OCI-LY3 (cell line): ENCODE measurements around the gene DYNLT3.

Source experiments
- H2AFZ ChIP-seq: fragments of 200-600, 300-600 bp; shearing (Covaris generic); 2 replicates; pipeline ENCODE4 v1.6.0; 2014; ENCODE audit warnings: antibody characterized with exemption, low read depth, low read length
- H3K27ac ChIP-seq: fragments of 200-600, 300-600 bp; sonication (generic); 2 replicates; pipeline ENCODE4 v1.5.1; 2014; ENCODE audit warnings: mild to moderate bottlenecking, low read length, moderate library complexity, mixed read lengths
- H3K27me3 ChIP-seq: fragments of 200-600, 300-600 bp; sonication (generic); 2 replicates; pipeline ENCODE4 v1.6.1; 2014; ENCODE audit warnings: low read depth, low read length, mixed read lengths
- H3K36me3 ChIP-seq: fragments of 200-600, 300-600 bp; sonication (generic); replicated peaks from 2 replicates; pipeline ENCODE3; 2014; ENCODE audit warnings: low read depth, low read length, mixed read lengths
- H3K4me1 ChIP-seq: fragments of 300-600, 200-600 bp; sonication (generic); 2 replicates; pipeline ENCODE4 v1.6.1; 2014; ENCODE audit warnings: low read length, mixed read lengths
- H3K4me2 ChIP-seq: fragments of 200-600, 300-600 bp; sonication (generic); 2 replicates; pipeline ENCODE4 v1.6.1; 2014; ENCODE audit warnings: low read length, mixed read lengths
- H3K4me3 ChIP-seq: fragments of 300-600, 200-600 bp; sonication (generic); 2 replicates; pipeline ENCODE4 v1.5.1; 2014; ENCODE audit warnings: antibody characterized with exemption, mild to moderate bottlenecking, low read length, moderate library complexity
- H3K79me2 ChIP-seq: fragments of 300-600, 200-600 bp; shearing (Covaris generic); 2 replicates; pipeline ENCODE4 v1.6.1; 2014; ENCODE audit warnings: mild to moderate bottlenecking, low read length, mixed read lengths
- H3K9ac ChIP-seq: fragments of 300-600, 200-600 bp; shearing (Covaris generic); 2 replicates; pipeline ENCODE4 v1.6.0; 2014; ENCODE audit warnings: mild to moderate bottlenecking, low read length, moderate library complexity
- H3K9me3 ChIP-seq: fragments of 200-600, 300-600 bp; shearing (Covaris generic); 2 replicates; pipeline ENCODE4 v1.6.1; 2014; ENCODE audit warnings: low read length, mixed read lengths; ENCODE audit not compliant: insufficient read depth
- H4K20me1 ChIP-seq: fragments of 200-600, 300-600 bp; sonication (generic); 2 replicates; pipeline ENCODE4 v1.6.1; 2016; ENCODE audit warnings: low read length, mixed read lengths; ENCODE audit not compliant: insufficient read depth
- EZH2phosphoT487 ChIP-seq: fragments of 200-600 bp; shearing (Covaris generic); IDR thresholded peaks from 2 replicates; pipeline ENCODE4 v1.6.1; 2018; ENCODE audit warnings: antibody characterized with exemption, mixed run types, low read depth
- TF ChIP-seq, protein P1 (sequence below): fragments of 200-600, 300-600 bp; sonication (generic); IDR thresholded peaks from 2 replicates; pipeline ENCODE4 v1.5.1; 2014; ENCODE audit warnings: antibody characterized with exemption, low read length, low read depth

The DYNLT3 gene

DNA sequence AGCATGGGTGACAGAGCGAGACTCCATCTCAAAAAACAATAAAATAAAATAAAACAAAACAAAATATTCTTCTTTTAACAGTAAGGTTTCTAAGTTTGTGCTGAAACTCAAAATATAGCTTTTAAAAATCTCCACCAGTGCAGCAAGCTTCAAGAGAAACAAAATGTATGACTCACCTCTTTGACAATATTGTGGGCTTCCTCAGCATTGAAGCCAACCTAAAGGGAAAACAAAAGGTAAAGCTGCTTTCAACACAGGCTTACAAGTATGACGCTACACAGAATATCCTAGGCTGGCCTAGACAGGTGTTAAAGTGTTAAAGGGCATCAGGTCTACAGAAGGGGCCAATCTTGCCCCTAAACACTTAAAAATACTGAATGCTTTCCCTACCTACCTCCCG is 1.2 kb downstream of the DYNLT3 start:
- H3K9ac ChIP-seq = no peak overlapping the region
- H4K20me1 ChIP-seq = no peaks in the 10 kb centered on the region
- H3K9me3 ChIP-seq = no peaks in the 10 kb centered on the region
- peaks cover 11% of the 10 kb centered on the region; the same call in 1 of the 2 replicates for H3K4me1 ChIP-seq
- no peak for TF ChIP-seq EZH2phosphoT487
- TF ChIP-seq, protein P1, sequence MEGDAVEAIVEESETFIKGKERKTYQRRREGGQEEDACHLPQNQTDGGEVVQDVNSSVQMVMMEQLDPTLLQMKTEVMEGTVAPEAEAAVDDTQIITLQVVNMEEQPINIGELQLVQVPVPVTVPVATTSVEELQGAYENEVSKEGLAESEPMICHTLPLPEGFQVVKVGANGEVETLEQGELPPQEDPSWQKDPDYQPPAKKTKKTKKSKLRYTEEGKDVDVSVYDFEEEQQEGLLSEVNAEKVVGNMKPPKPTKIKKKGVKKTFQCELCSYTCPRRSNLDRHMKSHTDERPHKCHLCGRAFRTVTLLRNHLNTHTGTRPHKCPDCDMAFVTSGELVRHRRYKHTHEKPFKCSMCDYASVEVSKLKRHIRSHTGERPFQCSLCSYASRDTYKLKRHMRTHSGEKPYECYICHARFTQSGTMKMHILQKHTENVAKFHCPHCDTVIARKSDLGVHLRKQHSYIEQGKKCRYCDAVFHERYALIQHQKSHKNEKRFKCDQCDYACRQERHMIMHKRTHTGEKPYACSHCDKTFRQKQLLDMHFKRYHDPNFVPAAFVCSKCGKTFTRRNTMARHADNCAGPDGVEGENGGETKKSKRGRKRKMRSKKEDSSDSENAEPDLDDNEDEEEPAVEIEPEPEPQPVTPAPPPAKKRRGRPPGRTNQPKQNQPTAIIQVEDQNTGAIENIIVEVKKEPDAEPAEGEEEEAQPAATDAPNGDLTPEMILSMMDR = no peak
- no peaks in the 10 kb centered on the region for H3K27me3 ChIP-seq
- peak overlapping the region; percentile 99; the same call in 1 of the 2 replicates for H3K4me3 ChIP-seq
- no peaks in the 10 kb centered on the region for H3K79me2 ChIP-seq
- no peak overlapping the region for H3K27ac ChIP-seq
- peak overlapping the region; percentile 96 for H3K4me2 ChIP-seq
- H3K36me3 ChIP-seq = no peaks in the 10 kb centered on the region
- no peak overlapping the region for H2AFZ ChIP-seq

GRCh38 chrX:37844622-37845021 is 2.7 kb downstream of the DYNLT3 start:
- Histone ChIP-seq H3K4me2 (no peak overlapping the region), H3K4me1 (peaks cover 11% of the 10 kb centered on the region; the same call in 1 of the 2 replicates), H3K79me2 (no peaks in the 10 kb centered on the region), H3K36me3 (no peaks in the 10 kb centered on the region), H3K27ac (no peak overlapping the region), H3K9ac (no peak overlapping the region), H4K20me1 (no peaks in the 10 kb centered on the region), H3K4me3 (no peak overlapping the region), H2AFZ (no peak overlapping the region), H3K27me3 (no peaks in the 10 kb centered on the region), H3K9me3 (no peaks in the 10 kb centered on the region)
- no peak for TF ChIP-seq EZH2phosphoT487
- TF ChIP-seq, protein P1 = no peak

DNA sequence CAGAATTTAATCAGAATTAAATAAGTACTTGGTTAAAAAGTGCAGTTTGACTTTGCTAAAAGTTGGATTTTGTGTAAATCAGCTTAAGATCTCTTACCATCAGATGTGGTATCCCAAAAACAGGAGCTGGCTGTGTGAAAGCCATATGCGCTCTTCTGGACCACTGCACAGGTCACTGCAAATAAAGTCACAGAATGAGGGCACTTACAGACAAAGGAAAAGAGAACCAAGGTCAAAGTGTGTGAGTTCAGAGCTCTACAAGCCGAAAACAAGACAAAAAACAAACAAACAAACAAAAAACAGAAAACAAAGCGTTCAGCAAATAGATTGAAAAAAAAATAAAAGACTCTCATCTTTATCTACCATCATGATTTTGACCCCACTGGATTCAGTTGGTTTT is 6.4 kb downstream of the DYNLT3 start:
- Histone ChIP-seq H3K4me2 (no peak overlapping the region), H3K9me3 (no peaks in the 10 kb centered on the region), H3K27me3 (no peaks in the 10 kb centered on the region), H2AFZ (no peak overlapping the region), H3K4me1 (no peaks in the 10 kb centered on the region), H3K79me2 (no peaks in the 10 kb centered on the region), H3K36me3 (no peaks in the 10 kb centered on the region), H3K27ac (no peak overlapping the region), H3K9ac (no peak overlapping the region), H4K20me1 (no peaks in the 10 kb centered on the region), H3K4me3 (no peak overlapping the region)
- no peak for TF ChIP-seq EZH2phosphoT487
- TF ChIP-seq, protein P1 = no peak

DNA sequence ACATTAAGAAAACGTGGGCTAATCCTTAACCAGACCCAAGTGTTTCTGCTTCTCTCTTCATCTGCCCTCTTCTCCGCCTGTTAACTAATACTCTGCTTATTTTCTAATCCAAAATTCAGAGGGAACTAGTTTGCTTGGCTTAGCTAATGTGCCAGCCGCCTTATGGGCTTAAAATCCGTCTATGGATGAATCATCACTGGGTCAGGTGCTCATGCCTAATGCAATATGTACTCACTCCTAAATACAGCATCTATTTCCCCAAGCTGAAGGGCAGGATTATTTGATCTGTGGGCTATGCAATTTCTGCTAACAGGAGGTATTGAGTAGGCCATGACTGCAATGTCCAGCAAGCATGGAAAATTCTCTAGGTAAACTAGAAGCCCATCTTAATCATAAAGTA is 12.4 kb downstream of the DYNLT3 start:
- no peak overlapping the region for H2AFZ ChIP-seq
- no peaks in the 10 kb centered on the region for H3K9me3 ChIP-seq
- no peaks in the 10 kb centered on the region for H3K27me3 ChIP-seq
- H3K9ac ChIP-seq = no peak overlapping the region
- peak overlapping the region; percentile 36 for H3K4me2 ChIP-seq
- TF ChIP-seq EZH2phosphoT487 = no peak
- TF ChIP-seq, protein P1 = no peak
- H3K4me1 ChIP-seq = peaks cover 10% of the 10 kb centered on the region
- no peaks in the 10 kb centered on the region for H3K79me2 ChIP-seq
- H3K27ac ChIP-seq = no peak overlapping the region
- no peak overlapping the region for H3K4me3 ChIP-seq
- no peaks in the 10 kb centered on the region for H3K36me3 ChIP-seq
- H4K20me1 ChIP-seq = no peaks in the 10 kb centered on the region
